ENCODE data around the gene HNRNPR. TPM values are rescaled to one million over a fixed set of nuclear protein-coding genes. Genes with fewer than 3 reads are reported as not detected.

The HNRNPR gene
- total and polyA plus RNA-seq, 2 of the 8 experiments (the other 6 are each of a cell fraction or from before 2014, with no cell fraction given): 110 to 214 TPM

DNA sequence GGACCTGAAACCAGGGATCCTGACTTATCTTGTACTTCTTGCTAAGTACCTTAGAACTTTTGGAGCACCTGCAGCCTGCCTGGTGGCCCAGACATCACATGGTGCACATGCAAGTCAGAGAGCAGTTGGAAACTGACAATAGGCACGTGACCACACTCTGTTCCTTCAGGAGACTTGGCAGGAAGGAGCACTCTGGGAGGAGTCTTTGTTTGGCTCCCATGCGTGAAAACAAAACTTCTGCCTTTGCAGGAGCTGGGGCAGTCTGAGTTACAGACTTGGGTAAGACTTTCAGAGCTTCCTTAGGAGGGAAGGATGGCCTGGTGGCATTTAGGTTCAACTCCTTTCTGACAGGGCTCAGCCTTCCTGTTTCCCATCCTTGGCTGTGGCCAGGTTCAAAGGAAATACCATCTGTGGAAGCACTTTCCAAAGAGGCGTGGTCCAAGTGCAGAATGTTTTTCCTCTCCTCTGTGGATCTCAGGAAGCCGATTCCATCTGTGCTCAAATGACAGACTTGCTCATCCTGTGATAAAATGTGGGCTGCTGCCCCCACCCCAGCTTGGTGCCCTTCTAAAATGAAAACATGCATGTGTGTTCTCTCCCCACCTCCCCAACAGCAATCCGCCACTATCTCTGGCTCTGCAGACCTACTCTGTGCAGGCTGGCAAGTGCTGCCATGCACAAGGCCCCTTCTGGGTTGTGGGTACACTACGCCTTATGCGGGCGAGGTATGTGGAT lies 39.7 kb upstream of the HNRNPR start:
- Histone ChIP-seq H2AFZ (ENCODE audit: low read length) (no peak overlapping the region), H4K20me1 (replicated peaks in 1 of 2; ENCODE audit: control insufficient read depth in 1 of 2, insufficient read depth in 2 of 2, low read length in 2 of 2) (peaks cover 2 to 6% of the 10 kb centered on the region in 2 experiments), H3K79me1 (ENCODE audit: low read depth, low read length) (no peaks in the 10 kb centered on the region), H3K27ac (ENCODE audit: low read depth, low read length) (no peak overlapping the region), H3K23me2 (ENCODE audit: low read depth, low read length) (no peaks in the 10 kb centered on the region), H3K9ac (replicated peaks in 1 of 4; ENCODE audit: extremely low read depth in 1 of 4, low read depth in 3 of 4, low read length in 3 of 4) (no peak overlapping the region), H3K9me3 (ENCODE audit: insufficient read depth in 2 of 2, low read depth in 1 of 2, low read length in 1 of 2) (no peaks in the 10 kb centered on the region), H4K91ac (replicated peaks; ENCODE audit: insufficient read length, low read length) (no peak overlapping the region), H3K4me2 (ENCODE audit: insufficient read depth in 1 of 2, low read depth in 2 of 2, low read length in 2 of 2) (no peak overlapping the region), H4K8ac (ENCODE audit: extremely low read depth, insufficient read depth, low read length) (no peak overlapping the region), H4K5ac (ENCODE audit: insufficient read length, low read depth, low read length) (no peak overlapping the region), H2BK12ac (ENCODE audit: low read depth, low read length) (no peak overlapping the region), H3K36me3 (ENCODE audit: control insufficient read depth in 2 of 4, insufficient read depth in 4 of 4, low read length in 3 of 4) (no peaks in the 10 kb centered on the region), H3K23ac (ENCODE audit: insufficient read length) (no peak overlapping the region), H3K4me1 (replicated peaks in 1 of 4; ENCODE audit: control insufficient read depth in 3 of 4, insufficient read depth in 4 of 4, low read length in 3 of 4) (no peaks in the 10 kb centered on the region), H3K4ac (replicated peaks; ENCODE audit: insufficient read length, low read depth, low read length) (no peak overlapping the region), H2BK5ac (ENCODE audit: low read depth, low read length) (no peak overlapping the region), H3K18ac (ENCODE audit: extremely low read depth, low read length) (no peak overlapping the region), H3K56ac (replicated peaks; ENCODE audit: insufficient read length, low read depth, low read length) (no peak overlapping the region), H2AK5ac (ENCODE audit: low read depth, low read length) (no peak overlapping the region), H3K14ac (ENCODE audit: insufficient read length) (no peak overlapping the region), H3K4me3 (ENCODE audit: extremely low read depth in 1 of 4, insufficient read depth in 2 of 4, low read depth in 3 of 4, low read length in 4 of 4) (no peak overlapping the region), H2BK120ac (replicated peaks; ENCODE audit: low read depth, low read length) (no peak overlapping the region), H3K79me2 (ENCODE audit: control insufficient read depth in 1 of 2, insufficient read depth in 2 of 2, low read length in 2 of 2) (no peaks in the 10 kb centered on the region), H2BK20ac (ENCODE audit: low read length) (no peak overlapping the region), H3K27me3 (replicated peaks in 1 of 4; ENCODE audit: control insufficient read depth in 3 of 4, extremely low read depth in 1 of 4, insufficient read depth in 3 of 4, low read length in 3 of 4) (peaks cover 16 to 77% (median 57%) of the 10 kb centered on the region in 4 experiments), H2BK15ac (ENCODE audit: low read length) (no peak overlapping the region)
- no peak for FAIRE-seq
- no peak for DNase-seq (ENCODE audit: low read depth in 1 of 2, low spot score in 2 of 2)
- ChIA-PET CTCF (ENCODE audit: partially characterized antibody) (no interaction called here), POLR2A (ENCODE audit: partially characterized antibody) (no interaction called here)
- WGBS, 2 experiments (ENCODE audit: extremely low coverage in 1 of 2, insufficient coverage in 1 of 2, insufficient read length in 1 of 2, insufficient replicate concordance in 2 of 2, low coverage in 1 of 2, low lambda C conversion rate in 2 of 2, missing lambda C conversion rate in 1 of 2): 75% methylated on average over 8 of the region's 8 CpGs; no CpG with 5 or more reads in 1 of the 2 experiments
- TF ChIP-seq CREB1 (IDR thresholded peaks at IDR 0.05): no peak
- no peak for TF ChIP-seq CHD1 (IDR thresholded peaks at IDR 0.05; ENCODE audit: low read depth, low read length)
- TF ChIP-seq SUZ12 (IDR thresholded peaks at IDR 0.05; ENCODE audit: low read length): 0 out of 2 replicates have a peak, but pooled peaks have one; percentile 25
